ENCODE measurements around the gene LIPG.
"Not testable (repeated sequence)": the region's sequence is repeated elsewhere in the genome, so short reads cannot be mapped to it uniquely, and the experiment has no call there.

LIPG gene

GRCh38 chr18:49580279-49580678 lies 18.4 kb downstream of the LIPG start:
- H3K4me3 Mint-ChIP-seq = no peak overlapping the region

GRCh38 chr18:49581371-49581770 lies 19.5 kb downstream of the LIPG start:
- Mint-ChIP-seq H3K9me3 (no peaks in the 10 kb centered on the region), H3K4me1 (no peaks in the 10 kb centered on the region), H3K4me3 (no peak overlapping the region), H3K27me3 (peaks cover 26% of the 10 kb centered on the region), H3K27ac (no peak overlapping the region), H3K36me3 (no peaks in the 10 kb centered on the region)
- no peak for ATAC-seq

More at GRCh38 chr18:49580279-49580678, 18.4 kb downstream of the LIPG start:
- ATAC-seq = no peak
- Mint-ChIP-seq H3K4me1 (no peaks in the 10 kb centered on the region), H3K27ac (no peak overlapping the region), H3K36me3 (no peaks in the 10 kb centered on the region), H3K9me3 (no peaks in the 10 kb centered on the region), H3K27me3 (peaks cover 26% of the 10 kb centered on the region)

- Mint-ChIP-seq H3K27me3 (peaks cover 28% of the 10 kb centered on the region), H3K27ac (no peak overlapping the region), H3K36me3 (no peaks in the 10 kb centered on the region), H3K9me3 (no peaks in the 10 kb centered on the region), H3K4me1 (no peaks in the 10 kb centered on the region), H3K4me3 (no peak overlapping the region)
- ATAC-seq = no peak
Observed at GRCh38 chr18:49582579-49582978, 20.7 kb downstream of the LIPG start.

- ATAC-seq = no peak
- Mint-ChIP-seq H3K9me3 (no peaks in the 10 kb centered on the region), H3K4me3 (no peak overlapping the region), H3K4me1 (no peaks in the 10 kb centered on the region), H3K36me3 (no peaks in the 10 kb centered on the region), H3K27me3 (peaks cover 32% of the 10 kb centered on the region), H3K27ac (no peak overlapping the region)
Observed at GRCh38 chr18:49584394-49584793, 22.5 kb downstream of the LIPG start.

GRCh38 chr18:49584951-49585350 lies 23.1 kb downstream of the LIPG start:
- H3K27me3 Mint-ChIP-seq = peaks cover 27% of the 10 kb centered on the region
- H3K4me3 Mint-ChIP-seq, H3K9me3 Mint-ChIP-seq, H3K27ac Mint-ChIP-seq, H3K4me1 Mint-ChIP-seq, ATAC-seq, H3K36me3 Mint-ChIP-seq: not testable (repeated sequence)

GRCh38 chr18:49585781-49586663 lies 24.2 kb downstream of the LIPG start:
- H3K4me1 Mint-ChIP-seq = no peaks in the 10 kb centered on the region
- H3K27me3 Mint-ChIP-seq = peaks cover 25% of the 10 kb centered on the region
- no peaks in the 10 kb centered on the region for H3K9me3 Mint-ChIP-seq
- H3K4me3 Mint-ChIP-seq = no peak overlapping the region
- H3K36me3 Mint-ChIP-seq = no peaks in the 10 kb centered on the region
- ATAC-seq = no peak
- H3K27ac Mint-ChIP-seq = no peak overlapping the region

- Mint-ChIP-seq H3K4me1 (no peaks in the 10 kb centered on the region), H3K27me3 (peaks cover 13% of the 10 kb centered on the region), H3K36me3 (no peaks in the 10 kb centered on the region), H3K4me3 (no peak overlapping the region), H3K27ac (no peak overlapping the region), H3K9me3 (no peaks in the 10 kb centered on the region)
- ATAC-seq = no peak
Observed at GRCh38 chr18:49588171-49588570, 26.3 kb downstream of the LIPG start.

GRCh38 chr18:49588971-49589370 lies 27.1 kb downstream of the LIPG start:
- Mint-ChIP-seq H3K9me3 (no peaks in the 10 kb centered on the region), H3K4me3 (no peak overlapping the region), H3K27me3 (peaks cover 11% of the 10 kb centered on the region), H3K36me3 (no peaks in the 10 kb centered on the region), H3K4me1 (no peaks in the 10 kb centered on the region), H3K27ac (no peak overlapping the region)
- no peak for ATAC-seq

- no peaks in the 10 kb centered on the region for H3K4me1 Mint-ChIP-seq
- no peaks in the 10 kb centered on the region for H3K9me3 Mint-ChIP-seq
- H3K4me3 Mint-ChIP-seq = no peak overlapping the region
- H3K36me3 Mint-ChIP-seq = no peaks in the 10 kb centered on the region
- H3K27ac Mint-ChIP-seq = no peak overlapping the region
- ATAC-seq = no peak
- peaks cover 21% of the 10 kb centered on the region for H3K27me3 Mint-ChIP-seq
Observed at GRCh38 chr18:49590608-49591007, 28.8 kb downstream of the LIPG start.

- Mint-ChIP-seq H3K9me3 (no peaks in the 10 kb centered on the region), H3K27me3 (peaks cover 21% of the 10 kb centered on the region), H3K4me3 (no peak overlapping the region)
Observed at GRCh38 chr18:49591271-49591670, 29.4 kb downstream of the LIPG start.

GRCh38 chr18:49591775-49592174 lies 29.9 kb downstream of the LIPG start:
- ATAC-seq = no peak
- H3K27ac Mint-ChIP-seq = no peak overlapping the region
- H3K36me3 Mint-ChIP-seq = no peaks in the 10 kb centered on the region
- H3K4me1 Mint-ChIP-seq = no peaks in the 10 kb centered on the region
- H3K27me3 Mint-ChIP-seq = peaks cover 21% of the 10 kb centered on the region
- no peaks in the 10 kb centered on the region for H3K9me3 Mint-ChIP-seq
- H3K4me3 Mint-ChIP-seq = no peak overlapping the region

More at GRCh38 chr18:49591271-49591670, 29.4 kb downstream of the LIPG start:
- no peaks in the 10 kb centered on the region for H3K4me1 Mint-ChIP-seq
- H3K27ac Mint-ChIP-seq = no peak overlapping the region
- H3K36me3 Mint-ChIP-seq = no peaks in the 10 kb centered on the region
- ATAC-seq = no peak

GRCh38 chr18:49596687-49597086 lies 34.8 kb downstream of the LIPG start:
- no peak overlapping the region for H3K27ac Mint-ChIP-seq
- no peaks in the 10 kb centered on the region for H3K36me3 Mint-ChIP-seq
- no peak for ATAC-seq
- H3K9me3 Mint-ChIP-seq = no peaks in the 10 kb centered on the region
- no peak overlapping the region for H3K4me3 Mint-ChIP-seq
- H3K4me1 Mint-ChIP-seq = no peaks in the 10 kb centered on the region
- peaks cover 31% of the 10 kb centered on the region for H3K27me3 Mint-ChIP-seq

- Mint-ChIP-seq H3K27me3 (peaks cover 31% of the 10 kb centered on the region), H3K9me3 (no peaks in the 10 kb centered on the region), H3K4me3 (no peak overlapping the region), H3K4me1 (no peaks in the 10 kb centered on the region), H3K27ac (no peak overlapping the region), H3K36me3 (no peaks in the 10 kb centered on the region)
- no peak for ATAC-seq
Observed at GRCh38 chr18:49597157-49597931, 35.5 kb downstream of the LIPG start.

GRCh38 chr18:49601211-49601610 lies 39.4 kb downstream of the LIPG start:
- H3K4me1 Mint-ChIP-seq = no peaks in the 10 kb centered on the region
- H3K4me3 Mint-ChIP-seq = no peak overlapping the region
- peaks cover 7% of the 10 kb centered on the region for H3K9me3 Mint-ChIP-seq
- no peak for ATAC-seq
- peaks cover 20% of the 10 kb centered on the region for H3K27me3 Mint-ChIP-seq
- no peaks in the 10 kb centered on the region for H3K36me3 Mint-ChIP-seq
- no peak overlapping the region for H3K27ac Mint-ChIP-seq

- peaks cover 5% of the 10 kb centered on the region for H3K4me1 Mint-ChIP-seq
- no peak for ATAC-seq
- H3K9me3 Mint-ChIP-seq = peaks cover 7% of the 10 kb centered on the region
- no peak overlapping the region for H3K27ac Mint-ChIP-seq
- H3K27me3 Mint-ChIP-seq = peaks cover 14% of the 10 kb centered on the region
- no peak overlapping the region for H3K4me3 Mint-ChIP-seq
- no peaks in the 10 kb centered on the region for H3K36me3 Mint-ChIP-seq
Observed at GRCh38 chr18:49608366-49609255, 46.8 kb downstream of the LIPG start.

All from stimulated activated memory B cell treated with anti-CD40 and anti-IgM and Interleukin-4, amounts not matched to agents 10 μg/mL and 1 μg/mL and 100 μg/mL, for 72 hours (primary cell).